Endothelial cell of umbilical vein (primary cell): ENCODE data around the gene SNX3. TPM values are rescaled to one million over a fixed set of nuclear protein-coding genes. Genes with fewer than 3 reads are reported as not detected.
"Not testable (repeated sequence)": the region's sequence is repeated elsewhere in the genome, so short reads cannot be mapped to it uniquely, and the experiment has no call there.

Experiments
- BruUV-seq: library from RNA; stranded (reverse); fragments of 400-500 nt; replicated peaks from 2 replicates; lab custom pipeline; 2021; lab: Mats Ljungman, UMichigan
- CTCF ChIA-PET: fragments of 300-600, 350-600 bp; sonication (Branson Sonifier 250); formaldehyde crosslinking; loops from one replicate; lab custom pipeline; 2021; ENCODE audit warnings: antibody characterized with exemption, inconsistent platforms; lab: Charles Lee
- POLR2A ChIA-PET: fragments of 300-600, 350-600 bp; sonication (Branson Sonifier 250); formaldehyde crosslinking; loops from one replicate; lab custom pipeline; 2021; ENCODE audit warnings: antibody characterized with exemption, inconsistent platforms; lab: Charles Lee
- DNase-seq: peaks from one replicate; pipeline ENCODE4 v3.0.0-alpha.2; 2011; ENCODE audit warnings: low read depth, low spot score
- FAIRE-seq: peaks from 2 replicates; lab custom pipeline; 2011; peaks lifted over from hg19 to GRCh38; lab: Jason Lieb, UNC
- H2AFZ ChIP-seq: 2 replicates; pipeline ENCODE4 v1.6.0; 2012; ENCODE audit warnings: low read depth, low read length, control low read depth, inconsistent platforms
- H3K27ac ChIP-seq: 2 replicates; pipeline ENCODE4 v1.5.1; 2011; ENCODE audit warnings: low read depth, mild to moderate bottlenecking, control low read depth, low read length, moderate library complexity; ENCODE audit not compliant: insufficient read depth
- H3K27me3 ChIP-seq, 2 experiments: 2 replicates each; pipeline versions ENCODE4 v1.6.0 to v1.6.1; 2011; ENCODE audit warnings: low read length in 2 of 2, mixed read lengths in 1 of 2; ENCODE audit not compliant: control insufficient read depth in 2 of 2, insufficient read depth in 2 of 2
- H3K36me3 ChIP-seq, 2 experiments: 2 replicates in 1 of 2; 3 replicates in 1 of 2; pipeline ENCODE4 v1.5.1; 2011; ENCODE audit warnings: low read length in 2 of 2, mild to moderate bottlenecking in 1 of 2, moderate library complexity in 1 of 2; ENCODE audit not compliant: control insufficient read depth in 2 of 2, insufficient read depth in 2 of 2; ENCODE audit errors: extremely low read depth in 1 of 2
- H3K4me1 ChIP-seq: 3 replicates; pipeline ENCODE4 v1.5.1; 2011; ENCODE audit warnings: mild to moderate bottlenecking, low read length; ENCODE audit not compliant: control insufficient read depth, insufficient read depth; ENCODE audit errors: extremely low read depth
- H3K4me2 ChIP-seq: 2 replicates; pipeline ENCODE4 v1.6.1; 2011; ENCODE audit warnings: low read length, control low read depth, mixed read lengths; ENCODE audit not compliant: insufficient read depth
- H3K4me3 ChIP-seq, 3 experiments: fragments of 200-600 bp in 1 of 3; sonication (generic), shearing (Covaris generic) in 1 of 3; replicated peaks in 1 of 3; 2 replicates each; pipeline ENCODE4 v1.5.1; 2011 to 2016; ENCODE audit warnings: control low read depth in 3 of 3, low read length in 3 of 3, mild to moderate bottlenecking in 2 of 3, inconsistent platforms in 1 of 3, low read depth in 1 of 3, moderate library complexity in 1 of 3; ENCODE audit not compliant: insufficient read depth in 1 of 3
- H3K79me2 ChIP-seq: 2 replicates; pipeline ENCODE4 v1.6.0; 2012; ENCODE audit warnings: low read length, inconsistent platforms; ENCODE audit not compliant: control insufficient read depth, insufficient read depth
- H3K9ac ChIP-seq: replicated peaks from 2 replicates; pipeline ENCODE3; 2011; ENCODE audit warnings: low read length, control low read depth; ENCODE audit not compliant: insufficient read depth; ENCODE audit errors: extremely low read depth
- H3K9me1 ChIP-seq: replicated peaks from 3 replicates; pipeline ENCODE4 v1.6.0; 2011; ENCODE audit warnings: mild to moderate bottlenecking, low read length; ENCODE audit not compliant: control insufficient read depth, insufficient read depth; ENCODE audit errors: extremely low read depth
- H3K9me3 ChIP-seq: replicated peaks from 2 replicates; pipeline ENCODE4 v1.5.1; 2012; ENCODE audit warnings: low read length, inconsistent platforms; ENCODE audit not compliant: control insufficient read depth, insufficient read depth
- H4K20me1 ChIP-seq: replicated peaks from 2 replicates; pipeline ENCODE3; 2011; ENCODE audit warnings: mild to moderate bottlenecking, low read length; ENCODE audit not compliant: control insufficient read depth, insufficient read depth; ENCODE audit errors: extremely low read depth
- EZH2 ChIP-seq: IDR thresholded peaks from 2 replicates; pipeline ENCODE4 v1.6.1; 2012; ENCODE audit warnings: borderline replicate concordance, low read depth, mild to moderate bottlenecking, moderate library complexity, low read length, inconsistent platforms; ENCODE audit not compliant: severe bottlenecking
- FOS ChIP-seq: IDR thresholded peaks from 2 replicates; pipeline ENCODE4 v1.6.1; 2011; ENCODE audit warnings: mild to moderate bottlenecking, low read length, moderate library complexity, borderline replicate concordance; ENCODE audit not compliant: insufficient read depth
- GATA2 ChIP-seq: IDR thresholded peaks from 2 replicates; pipeline ENCODE4 v1.7.0; 2011; ENCODE audit warnings: low read depth, mild to moderate bottlenecking, moderate library complexity, mixed read lengths, low read length; ENCODE audit not compliant: insufficient read length, insufficient read depth
- JUN ChIP-seq: IDR thresholded peaks from 2 replicates; pipeline ENCODE4 v1.6.1; 2011; ENCODE audit warnings: borderline replicate concordance, low read depth; ENCODE audit not compliant: insufficient read length, insufficient read depth
- MAX ChIP-seq: IDR thresholded peaks from 2 replicates; pipeline ENCODE4 v1.6.1; 2011; ENCODE audit not compliant: insufficient read depth, insufficient read length
- MYC ChIP-seq: IDR thresholded peaks from one replicate; pipeline ENCODE4 v1.6.1; 2011; ENCODE audit warnings: mild to moderate bottlenecking, low read depth, low read length
- POLR2A ChIP-seq: IDR thresholded peaks from 2 replicates; pipeline ENCODE4 v1.6.1; 2012; ENCODE audit warnings: low read depth, mild to moderate bottlenecking, control low read depth, low read length
- POLR2AphosphoS5 ChIP-seq: IDR thresholded peaks from 2 replicates; pipeline ENCODE4 v1.6.1; 2012; ENCODE audit warnings: low read depth, mild to moderate bottlenecking, control low read depth, low read length, moderate library complexity; ENCODE audit not compliant: insufficient read depth
- dilution Hi-C: fragments of 300-500 bp; cut with MboI; formaldehyde crosslinking; loops from one replicate; pipeline ENCODE4 v1.15.0; 2019; ENCODE audit warnings: low sequenced_read_pairs; ENCODE audit not compliant: extremely low pct_ligation_motif_present
- intact Hi-C: fragments of 100-400 bp; cut with micrococcal nuclease; formaldehyde crosslinking; loops from one replicate; pipeline ENCODE4 v1.10.0; 2022
- polyA plus RNA-seq, 4 experiments: library from polyadenylated mRNA; depleted of rRNA in 3 of 4; stranded (reverse) in 3 of 4; unstranded in 1 of 4; fragments of >200 nt; gene quantifications; 2 replicates each; pipeline versions ENCODE4 v1.2.1 to v1.2.3, GENCODE V29; 2011 to 2012; ENCODE audit warnings: missing spikeins in 1 of 4
- total RNA-seq: library from RNA; stranded (reverse); gene quantifications from 2 replicates; pipeline ENCODE4 v1.2.3, GENCODE V29; 2021
- TF ChIP-seq, protein P1 (sequence below), 2 donors: IDR thresholded peaks; 1 replicate in 1 of 2; 2 replicates in 1 of 2; pipeline ENCODE4 v1.5.1; 2011; ENCODE audit warnings: low read length in 2 of 2, mild to moderate bottlenecking in 2 of 2, moderate library complexity in 2 of 2, control low read depth in 1 of 2, inconsistent platforms in 1 of 2, low read depth in 1 of 2; ENCODE audit not compliant: insufficient read depth in 1 of 2; ENCODE audit errors: extremely low read depth in 1 of 2

SNX3 gene
- total and polyA plus RNA-seq, 2 donors (not counting 3 experiments of a cell fraction or from before 2014, with no cell fraction given) = 155 to 281 TPM

GRCh38 chr6:108293527-108294296 lies 32.9 kb upstream of the SNX3 start:
- peak; percentile 47 for FAIRE-seq
- H2AFZ ChIP-seq = peak overlapping the region; percentile 88
- peaks cover 10% of the 10 kb centered on the region for H3K4me1 ChIP-seq
- H3K4me3 ChIP-seq = no peak overlapping the region
- TF ChIP-seq EZH2 (no peak), JUN (no peak), FOS (no peak), MAX (no peak), POLR2AphosphoS5 (no peak), MYC (no peak), GATA2 (no peak), POLR2A (no peak)
- TF ChIP-seq, protein P1, sequence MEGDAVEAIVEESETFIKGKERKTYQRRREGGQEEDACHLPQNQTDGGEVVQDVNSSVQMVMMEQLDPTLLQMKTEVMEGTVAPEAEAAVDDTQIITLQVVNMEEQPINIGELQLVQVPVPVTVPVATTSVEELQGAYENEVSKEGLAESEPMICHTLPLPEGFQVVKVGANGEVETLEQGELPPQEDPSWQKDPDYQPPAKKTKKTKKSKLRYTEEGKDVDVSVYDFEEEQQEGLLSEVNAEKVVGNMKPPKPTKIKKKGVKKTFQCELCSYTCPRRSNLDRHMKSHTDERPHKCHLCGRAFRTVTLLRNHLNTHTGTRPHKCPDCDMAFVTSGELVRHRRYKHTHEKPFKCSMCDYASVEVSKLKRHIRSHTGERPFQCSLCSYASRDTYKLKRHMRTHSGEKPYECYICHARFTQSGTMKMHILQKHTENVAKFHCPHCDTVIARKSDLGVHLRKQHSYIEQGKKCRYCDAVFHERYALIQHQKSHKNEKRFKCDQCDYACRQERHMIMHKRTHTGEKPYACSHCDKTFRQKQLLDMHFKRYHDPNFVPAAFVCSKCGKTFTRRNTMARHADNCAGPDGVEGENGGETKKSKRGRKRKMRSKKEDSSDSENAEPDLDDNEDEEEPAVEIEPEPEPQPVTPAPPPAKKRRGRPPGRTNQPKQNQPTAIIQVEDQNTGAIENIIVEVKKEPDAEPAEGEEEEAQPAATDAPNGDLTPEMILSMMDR (IDR thresholded peaks at IDR 0.05; ENCODE audit: extremely low read depth in 1 of 2, insufficient read depth in 1 of 2, low read depth in 1 of 2, low read length in 2 of 2) = no peak
- H3K4me2 ChIP-seq = peak overlapping the region; percentile 83
- no peaks in the 10 kb centered on the region for H3K79me2 ChIP-seq
- no peak for DNase-seq
- no peak overlapping the region for H3K9ac ChIP-seq
- H3K27me3 ChIP-seq = peaks cover 0 to 3% of the 10 kb centered on the region in 2 experiments
- CTCF ChIA-PET = interaction anchor here (1.0 to 3.0 kb wide), 2 partner anchors 15 to 198 kb away, joined by 3 to 22 read pairs; no protein-coding TSS in a partner anchor
- H3K36me3 ChIP-seq = no peaks in the 10 kb centered on the region
- dilution Hi-C loops = no loop called here
- no TSS peak for BruUV-seq
- intact Hi-C loops = loop anchor here (1.0 to 2.0 kb wide), 3 partner anchors 32 to 199 kb away; partner anchors contain the start of gene SNX3
- H3K9me3 ChIP-seq = no peaks in the 10 kb centered on the region
- H4K20me1 ChIP-seq = no peaks in the 10 kb centered on the region
- POLR2A ChIA-PET = no interaction called here
- no peak overlapping the region for H3K27ac ChIP-seq
- H3K9me1 ChIP-seq = no peaks in the 10 kb centered on the region

- H3K79me2 ChIP-seq, BruUV-seq, intact Hi-C loops, H3K27me3 ChIP-seq, dilution Hi-C loops, H3K9me3 ChIP-seq, POLR2A ChIA-PET, H3K9me1 ChIP-seq, H3K4me2 ChIP-seq, FAIRE-seq, H3K4me3 ChIP-seq, H2AFZ ChIP-seq, H3K36me3 ChIP-seq, H3K27ac ChIP-seq, H3K4me1 ChIP-seq, H3K9ac ChIP-seq, DNase-seq, H4K20me1 ChIP-seq: not testable (repeated sequence)
- CTCF ChIA-PET = interaction anchor here (1.1 to 2.2 kb wide), 3 partner anchors 11 to 199 kb away, joined by 3 to 8 read pairs (median 3); no protein-coding TSS in a partner anchor
These were observed 31.7 kb upstream of the SNX3 start for GRCh38 chr6:108292561-108292960.
